ENCODE results near the gene GUCA1A.
"Not testable (repeated sequence)": the region's sequence is repeated elsewhere in the genome, so short reads cannot be mapped to it uniquely, and the experiment has no call there.

The GUCA1A gene

GRCh38 chr6:42177514-42178364 lies 4.6 kb downstream of the GUCA1A start:
- no peak for DNase-seq (ENCODE audit: low read depth)

- no peak for DNase-seq (ENCODE audit: low read depth)
Observed at GRCh38 chr6:42179261-42179944, 6.2 kb downstream of the GUCA1A start.

DNA sequence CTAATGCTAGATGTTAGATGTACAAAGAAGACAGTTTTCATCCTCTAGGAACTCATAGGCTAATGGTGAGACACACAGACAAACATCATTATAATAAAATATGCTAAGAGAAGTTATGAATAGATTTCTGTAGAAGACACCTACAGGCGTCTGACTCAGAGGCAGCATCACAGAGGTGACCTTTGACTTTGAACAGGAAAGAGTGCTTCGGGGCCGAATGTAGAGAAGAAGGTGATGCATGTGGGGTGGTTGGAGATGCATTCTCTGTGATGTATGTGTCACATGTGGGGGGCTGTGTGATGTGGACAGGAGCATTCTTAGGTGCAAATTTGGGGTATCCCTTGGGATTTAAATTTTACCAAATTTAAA lies 6.8 kb downstream of the GUCA1A start:
- DNase-seq (ENCODE audit: low read depth): peak; percentile 77

DNA sequence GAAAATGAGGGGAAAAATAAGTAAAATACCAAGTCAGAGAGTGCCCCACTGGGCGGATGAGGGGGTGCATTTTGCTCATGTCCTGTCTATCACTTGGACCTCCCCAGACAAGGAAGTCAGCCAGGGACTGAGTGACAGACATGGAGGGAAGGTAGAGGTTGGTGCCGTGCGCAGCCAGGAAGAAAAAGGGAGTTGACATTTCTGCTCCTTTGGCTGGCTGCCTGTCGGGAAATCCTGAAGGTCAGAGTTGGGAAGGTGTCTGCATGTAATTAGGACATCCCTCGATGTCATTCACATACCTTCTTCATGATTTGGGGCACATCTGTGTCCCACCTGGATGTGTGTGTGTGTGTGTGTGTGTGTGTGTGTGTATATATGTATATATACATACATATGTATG lies 8.9 kb downstream of the GUCA1A start:
- no peak for DNase-seq (ENCODE audit: low read depth)

DNA sequence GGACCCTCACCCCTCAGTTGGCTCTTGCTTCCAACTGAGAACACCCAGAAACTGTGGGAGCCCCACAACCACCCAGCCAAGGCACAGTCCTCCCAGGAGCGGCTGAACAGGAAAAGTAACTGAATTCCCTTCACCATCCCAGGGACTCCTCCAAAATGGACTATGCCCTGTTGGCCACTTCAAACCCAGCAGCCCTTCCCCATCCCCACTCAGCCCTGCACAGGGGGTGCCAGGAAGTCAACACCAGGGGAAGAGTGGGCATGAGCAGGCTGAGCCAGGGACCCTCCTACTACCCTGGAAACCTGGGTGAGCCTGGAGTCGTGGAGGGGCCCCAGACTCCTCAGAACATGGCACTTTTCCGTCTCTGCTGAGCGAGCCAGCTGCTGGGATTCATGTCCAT lies 11.3 kb downstream of the GUCA1A start:
- DNase-seq (ENCODE audit: low read depth): no peak

- no peak for DNase-seq (ENCODE audit: low read depth)
Observed at GRCh38 chr6:42185597-42185996, 12.4 kb downstream of the GUCA1A start.

GRCh38 chr6:42188406-42188805 lies 15.2 kb downstream of the GUCA1A start:
- DNase-seq (ENCODE audit: low read depth): no peak

DNA sequence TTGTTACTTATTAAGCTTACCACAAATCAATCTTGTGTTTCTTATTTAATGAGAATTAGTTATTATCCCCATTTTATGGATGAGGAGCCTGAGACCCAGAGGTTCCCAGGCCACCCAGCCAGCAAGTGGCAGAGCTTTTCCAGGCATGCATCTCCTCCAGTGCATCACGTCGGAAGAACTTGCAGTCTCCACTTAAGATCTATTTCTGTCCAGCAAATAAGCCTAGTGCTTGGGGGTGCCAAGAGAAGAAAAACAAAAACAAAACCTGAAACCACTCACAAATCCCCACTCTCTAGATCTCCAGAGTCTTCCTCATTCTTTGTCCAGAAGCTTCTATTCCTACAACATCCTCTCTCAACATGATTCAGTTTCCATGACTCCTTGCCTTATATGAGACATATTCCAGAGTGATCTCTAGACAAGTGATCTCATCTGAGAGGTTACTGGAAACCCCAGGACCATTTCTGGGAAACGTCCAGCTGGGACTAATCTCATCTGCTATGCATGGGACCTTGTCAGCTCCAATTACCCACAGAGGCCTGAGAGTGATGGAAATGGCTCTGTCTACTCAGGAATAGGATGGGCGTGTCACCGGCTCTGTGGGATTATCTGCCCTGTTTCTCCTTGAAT lies 17.5 kb downstream of the GUCA1A start:
- DNase-seq (ENCODE audit: low read depth): peak; percentile 50

GRCh38 chr6:42192385-42192784 lies 19.2 kb downstream of the GUCA1A start:
- DNase-seq (ENCODE audit: low read depth): not testable (repeated sequence)

DNA sequence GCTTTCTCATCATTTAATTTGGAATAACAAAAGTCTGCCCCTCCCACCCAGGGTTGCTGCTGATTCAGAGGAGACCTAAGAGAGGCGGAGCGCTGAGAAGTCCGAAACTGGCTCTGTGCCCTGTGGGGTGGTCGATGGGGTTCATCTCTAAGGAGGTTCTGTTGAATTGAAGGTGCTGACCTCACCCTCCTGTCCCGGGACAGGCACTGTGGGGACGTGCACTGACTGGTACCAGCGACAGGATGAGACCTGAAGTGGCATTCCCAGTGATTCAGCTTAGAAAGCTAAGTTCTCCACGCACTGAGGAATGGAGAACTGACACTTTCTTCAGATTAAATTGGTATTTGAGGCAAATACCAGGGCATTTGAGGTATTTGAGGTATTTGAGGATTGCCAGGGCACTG lies 20.3 kb downstream of the GUCA1A start:
- no peak for DNase-seq (ENCODE audit: low read depth)

DNA sequence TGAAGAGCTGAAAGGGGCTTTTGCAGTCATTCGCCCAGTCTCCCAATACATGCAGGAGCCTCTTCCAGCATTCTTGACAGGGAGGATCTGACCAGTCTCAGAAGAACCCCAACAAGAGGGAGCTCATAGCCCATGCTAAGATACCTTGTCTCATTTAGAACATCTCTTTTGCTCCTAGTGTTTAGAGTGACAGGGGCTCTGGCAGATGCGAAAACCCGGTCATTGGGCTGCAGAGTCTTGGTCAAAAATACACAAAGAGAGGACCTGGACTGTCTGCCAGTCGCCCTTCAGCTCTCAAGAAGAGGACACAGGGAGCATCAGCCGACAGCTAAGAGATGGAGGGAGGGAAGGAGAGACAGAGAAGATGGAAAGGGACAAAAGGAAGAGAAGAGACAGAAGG lies 20.9 kb downstream of the GUCA1A start:
- no peak for DNase-seq (ENCODE audit: low read depth)

DNA sequence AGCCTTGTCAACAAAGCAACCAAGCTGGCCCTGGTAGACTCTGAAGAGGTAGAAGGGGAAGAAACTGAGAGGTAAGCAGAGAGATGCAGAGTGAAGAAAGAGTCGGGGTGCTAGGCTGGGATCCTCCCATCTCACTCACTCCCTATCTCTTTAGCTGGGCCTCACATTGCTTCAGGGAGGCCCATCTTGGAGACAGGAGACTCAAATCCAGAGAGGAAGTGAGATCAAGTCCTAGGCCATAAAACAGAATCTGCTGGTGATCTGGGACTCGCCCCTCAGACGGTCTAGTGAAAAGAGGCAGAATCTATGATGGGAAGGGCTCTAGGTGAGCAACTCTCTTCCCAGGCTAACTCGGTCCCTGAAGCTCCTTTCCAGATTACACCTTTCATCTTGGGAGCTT lies 22.3 kb downstream of the GUCA1A start:
- no peak for DNase-seq (ENCODE audit: low read depth)

DNA sequence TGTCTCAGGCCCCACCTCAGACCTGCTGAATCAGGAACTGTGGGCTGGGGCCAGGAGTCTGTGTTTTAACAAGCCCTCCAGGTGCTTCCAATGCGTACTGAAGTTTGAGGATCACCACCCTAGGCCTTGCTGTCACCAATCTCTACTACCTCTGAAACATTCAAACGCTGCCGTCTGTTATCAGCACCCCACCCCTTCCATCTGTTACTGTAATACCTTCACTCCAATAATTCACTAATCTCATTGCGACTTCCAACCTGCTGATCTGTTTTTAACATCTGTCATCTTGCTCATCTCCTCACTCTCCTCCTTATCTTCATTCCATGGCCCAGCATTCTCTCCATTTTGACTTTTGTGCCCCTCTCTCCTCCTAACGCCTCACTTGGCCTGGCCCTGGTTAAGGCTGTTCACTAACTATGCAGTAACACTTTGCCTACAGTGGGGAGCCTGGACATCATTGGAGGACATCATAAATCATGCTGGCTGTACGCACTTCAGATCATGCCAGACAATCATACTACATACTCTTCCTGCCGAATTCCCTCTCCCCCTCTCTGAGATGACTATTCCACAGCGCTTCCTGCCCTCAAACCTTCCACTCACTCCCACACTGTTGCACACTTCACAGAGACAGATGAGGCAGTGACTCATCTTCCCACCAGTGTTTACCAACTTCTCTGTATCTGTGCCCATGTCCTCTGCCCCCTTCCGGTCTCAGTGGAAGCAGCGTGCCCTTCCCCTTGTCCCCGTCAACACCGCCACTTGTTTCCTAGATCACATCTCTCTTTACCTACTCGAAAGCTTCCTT lies 24.6 kb downstream of the GUCA1A start:
- DNase-seq (ENCODE audit: low read depth): peak; percentile 82

DNA sequence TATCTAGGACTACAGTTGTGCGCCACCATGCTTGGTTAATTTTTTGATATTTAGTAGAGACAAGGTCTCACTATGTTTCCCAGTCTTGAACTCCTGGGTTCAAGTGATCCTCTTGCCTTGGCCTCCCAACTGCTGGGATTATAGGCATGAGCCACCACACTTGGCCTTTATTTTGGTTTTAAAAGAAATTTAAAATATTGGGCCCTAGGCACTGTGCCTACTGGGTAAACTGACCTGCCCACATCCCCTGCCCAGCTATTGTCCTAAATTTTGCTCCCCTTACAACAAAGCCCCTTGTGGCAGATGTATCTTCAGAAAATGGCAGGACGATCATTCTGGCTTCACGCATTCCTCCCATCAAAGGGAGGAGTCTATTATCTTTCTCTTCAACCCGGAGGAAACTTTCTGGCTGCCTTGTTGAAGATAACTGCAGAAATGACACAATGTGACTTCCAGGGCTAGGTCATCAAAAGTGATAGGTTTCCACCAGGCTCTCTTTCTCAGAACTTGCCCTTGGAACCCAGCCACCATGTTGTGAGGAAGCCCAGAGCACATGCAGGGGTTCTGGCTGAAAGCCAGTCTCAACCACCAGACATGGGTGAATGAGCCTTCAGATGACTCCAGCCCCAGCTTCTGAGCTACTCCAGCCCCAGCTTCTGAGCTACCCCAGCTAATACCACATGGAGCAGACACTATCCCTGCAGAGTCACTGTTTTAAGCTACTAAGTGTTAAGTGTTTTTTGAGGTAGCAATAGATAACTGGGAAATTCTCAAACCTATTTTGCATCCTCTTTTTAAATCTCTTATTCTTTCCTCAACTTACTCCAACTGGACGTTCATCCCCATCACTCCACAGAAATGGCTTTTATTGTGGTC lies 26.2 kb downstream of the GUCA1A start:
- DNase-seq (ENCODE audit: low read depth): peak; percentile 73

DNA sequence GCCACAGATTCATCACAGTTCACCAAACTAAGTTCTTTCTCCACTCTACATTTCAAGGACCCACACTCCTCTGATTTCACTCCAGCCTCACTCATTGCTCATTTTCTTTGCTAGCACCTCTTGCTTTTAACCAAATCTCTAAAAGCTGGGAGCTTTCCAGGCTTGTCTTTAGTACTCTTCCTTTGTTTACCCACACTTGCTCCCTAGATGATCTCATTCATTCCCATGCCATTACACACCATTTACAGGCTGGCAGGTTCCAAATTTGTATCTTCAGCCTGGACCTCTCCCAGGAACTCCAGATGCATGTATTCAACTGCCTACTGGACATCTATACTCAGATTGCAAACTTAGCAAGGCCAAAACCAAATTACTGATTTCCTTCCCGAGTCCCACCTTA lies 26.9 kb downstream of the GUCA1A start:
- peak; percentile 92 for DNase-seq (ENCODE audit: low read depth)

DNA sequence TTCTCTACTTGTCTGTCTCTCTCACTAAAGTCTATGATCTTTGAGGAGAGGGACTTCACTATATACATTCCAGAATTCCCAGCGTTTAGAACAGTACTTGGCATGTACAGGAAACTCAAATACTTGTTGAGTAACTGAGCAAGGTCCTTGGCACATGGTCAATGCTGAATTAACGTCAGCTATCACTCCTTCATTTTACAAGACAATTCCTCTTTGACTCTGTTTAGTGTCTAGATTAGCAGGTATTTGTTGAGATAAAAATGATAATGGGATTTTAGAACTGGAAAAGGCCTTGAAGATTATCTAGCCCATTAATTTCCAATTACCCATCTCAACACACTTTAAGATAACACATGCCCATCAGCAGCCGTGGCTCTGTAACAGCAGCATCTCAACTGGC lies 28.2 kb downstream of the GUCA1A start:
- DNase-seq (ENCODE audit: low read depth): no peak

- not testable (repeated sequence) for DNase-seq (ENCODE audit: low read depth)
Observed at GRCh38 chr6:42202131-42202915, 29.2 kb downstream of the GUCA1A start.

GRCh38 chr6:42203183-42203582 lies 30.0 kb downstream of the GUCA1A start:
- DNase-seq (ENCODE audit: low read depth): no peak

GRCh38 chr6:42204768-42205282 lies 31.7 kb downstream of the GUCA1A start:
- no peak for DNase-seq (ENCODE audit: low read depth)

- not testable (repeated sequence) for DNase-seq (ENCODE audit: low read depth)
Observed at GRCh38 chr6:42207559-42207958, 34.4 kb downstream of the GUCA1A start.
